PFSK-1 (cell line): ENCODE data around the gene ADAMTS15.

Experiments
- FOXP2 ChIP-seq: optimal IDR thresholded peaks from 2 replicates; pipeline ENCODE3; 2011; ENCODE audit warnings: borderline replicate concordance, control low read depth, inconsistent platforms; ENCODE audit not compliant: insufficient read depth; ENCODE audit errors: extremely low read length, extremely low read depth
- POLR2AphosphoS5 ChIP-seq: IDR thresholded peaks from 2 replicates; pipeline ENCODE4 v1.6.1; 2012; ENCODE audit warnings: low read depth, mild to moderate bottlenecking, control low read depth, low read length, moderate library complexity
- REST ChIP-seq, 2 experiments: IDR thresholded peaks; 2 replicates each; pipeline versions ENCODE4 v1.6.1 to v1.8.0; 2011 to 2012; ENCODE audit warnings: low read depth in 2 of 2, low read length in 2 of 2, control low read depth in 1 of 2, inconsistent platforms in 1 of 2, mild to moderate bottlenecking in 1 of 2, moderate library complexity in 1 of 2; ENCODE audit not compliant: insufficient read depth in 1 of 2
- SIN3A ChIP-seq: IDR thresholded peaks from 2 replicates; pipeline ENCODE4 v1.6.1; 2012; ENCODE audit warnings: mild to moderate bottlenecking, low read length, moderate library complexity, borderline replicate concordance; ENCODE audit not compliant: insufficient read depth
- TAF1 ChIP-seq: IDR thresholded peaks from 2 replicates; pipeline ENCODE4 v1.6.1; 2012; ENCODE audit warnings: low read length, control low read depth, borderline replicate concordance; ENCODE audit not compliant: insufficient read depth

ADAMTS15 gene

DNA sequence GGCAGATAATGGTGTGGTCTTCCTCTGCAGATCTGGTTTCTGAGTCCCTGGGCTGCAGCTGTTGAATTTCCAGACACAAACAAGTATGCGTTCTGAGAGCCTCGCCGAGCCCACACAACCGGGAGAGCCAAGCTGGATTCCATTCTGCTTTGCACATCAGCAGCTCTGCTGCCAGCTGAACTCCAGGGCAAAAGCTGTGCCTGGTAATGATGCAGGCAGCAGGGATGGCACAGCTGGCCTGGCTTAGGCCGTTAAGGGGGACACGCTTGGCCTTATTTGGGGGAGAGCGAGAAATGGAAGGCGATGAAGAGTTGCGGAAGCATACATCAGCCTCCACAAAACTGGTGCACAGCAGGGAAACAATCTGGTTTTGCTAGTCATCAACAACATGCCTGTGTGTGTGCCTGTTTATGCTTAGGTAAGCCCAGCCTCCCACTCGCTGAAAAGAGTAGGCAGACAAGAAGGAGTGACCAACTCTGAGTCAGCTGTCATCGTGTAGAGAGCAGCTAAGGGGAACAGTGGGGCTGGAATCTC is 45.1 kb upstream of the ADAMTS15 start:
- TF ChIP-seq POLR2AphosphoS5: no peak
- TF ChIP-seq SIN3A: no peak
- TF ChIP-seq REST (IDR thresholded peaks at IDR 0.05; ENCODE audit: insufficient read depth in 1 of 2, low read depth in 2 of 2, low read length in 2 of 2): no peak
- TF ChIP-seq FOXP2: no peak
- no peak for TF ChIP-seq TAF1

- TF ChIP-seq POLR2AphosphoS5: no peak
- TF ChIP-seq SIN3A: no peak
- TF ChIP-seq FOXP2: no peak
- TF ChIP-seq TAF1: no peak
Observed at GRCh38 chr11:130403967-130404366, 44.5 kb upstream of the ADAMTS15 start.

- TF ChIP-seq REST (IDR thresholded peaks at IDR 0.05; ENCODE audit: insufficient read depth in 1 of 2, low read depth in 2 of 2, low read length in 2 of 2) (no peak), TAF1 (no peak), SIN3A (no peak), FOXP2 (no peak), POLR2AphosphoS5 (no peak)
Observed at GRCh38 chr11:130404727-130405126, 43.7 kb upstream of the ADAMTS15 start.

DNA sequence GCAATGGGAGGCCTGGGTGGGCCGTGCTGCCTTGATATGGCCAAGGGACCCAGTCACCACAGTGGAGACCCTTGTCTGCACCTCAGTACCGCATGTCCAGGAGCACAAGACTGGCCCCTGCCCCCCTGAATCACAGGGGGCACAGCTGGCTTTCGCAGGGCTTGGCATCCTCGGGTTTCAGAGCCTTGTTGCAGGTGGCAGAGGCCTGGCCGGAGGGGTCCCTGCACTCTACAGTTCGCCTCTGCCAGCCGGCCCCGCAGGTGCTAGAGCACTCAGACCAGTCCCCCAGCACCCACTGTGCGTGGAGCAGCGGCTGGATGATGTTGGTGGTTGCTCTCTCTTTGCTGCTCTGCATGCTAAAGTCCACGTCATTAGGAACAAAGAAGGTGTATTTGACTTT is 43.0 kb upstream of the ADAMTS15 start:
- TF ChIP-seq POLR2AphosphoS5 (no peak), FOXP2 (no peak), TAF1 (no peak), SIN3A (no peak), REST (IDR thresholded peaks at IDR 0.05; ENCODE audit: insufficient read depth in 1 of 2, low read depth in 2 of 2, low read length in 2 of 2) (no peak)

DNA sequence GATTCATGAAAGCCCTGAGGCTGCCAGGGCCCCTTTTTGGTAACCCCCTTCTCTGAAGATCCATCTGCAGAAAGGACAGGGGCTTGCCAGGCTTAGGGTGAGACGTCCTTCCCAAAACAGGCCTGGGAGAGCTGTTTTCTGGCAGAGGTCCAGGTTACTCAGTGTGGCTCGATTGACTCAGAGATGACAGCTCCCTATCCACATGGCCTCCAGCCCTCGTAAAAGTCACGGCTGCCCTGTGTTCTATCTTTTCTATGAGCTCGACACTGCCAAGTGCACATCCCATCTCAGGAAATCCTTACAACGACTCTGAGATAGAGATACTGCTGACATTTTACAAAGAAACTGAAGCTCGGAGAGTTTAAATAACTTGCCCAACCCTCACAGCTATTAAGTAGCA is 40.5 kb upstream of the ADAMTS15 start:
- TF ChIP-seq REST (IDR thresholded peaks at IDR 0.05; ENCODE audit: insufficient read depth in 1 of 2, low read depth in 2 of 2, low read length in 2 of 2) (no peak), FOXP2 (no peak), POLR2AphosphoS5 (no peak), TAF1 (no peak), SIN3A (no peak)
